Esophagus muscularis mucosa (tissue), 3 donors: ENCODE data around the gene CBX5.

Experiments used
- CTCF ChIP-seq, 3 experiments: fragments of 200-600 bp in 2 of 3; fragments of 450-650 bp in 1 of 3; sonication (generic) in 2 of 3; IDR thresholded peaks; one replicate each; pipeline ENCODE4 v1.5.1; 2017 to 2019; ENCODE audit warnings: antibody characterized with exemption in 3 of 3, mild to moderate bottlenecking in 2 of 3, moderate library complexity in 1 of 3
- POLR2A ChIP-seq: fragments of 450-650 bp; IDR thresholded peaks from one replicate; pipeline ENCODE4 v1.6.1; 2017; ENCODE audit warnings: antibody characterized with exemption, moderate library complexity, mild to moderate bottlenecking, low read depth
- POLR2AphosphoS5 ChIP-seq, 2 donors: sonication (generic); formaldehyde crosslinking; IDR thresholded peaks; one replicate each; pipeline ENCODE4 v1.6.1; 2017; ENCODE audit warnings: antibody characterized with exemption in 2 of 2

- no peak for TF ChIP-seq CTCF (IDR thresholded peaks at IDR 0.05)
- no peak for TF ChIP-seq POLR2A
- TF ChIP-seq POLR2AphosphoS5 (IDR thresholded peaks at IDR 0.05) = no peak
Observed at GRCh38 chr12:54184024-54184805, 95.7 kb downstream of the CBX5 start.
